Effector memory CD4-positive, alpha-beta T cell (primary cell): Measurements from ENCODE around the gene PPM1L.

Experiments
- DNase-seq, 3 donors: peaks; one replicate each; pipeline ENCODE4 v3.0.0-alpha.2; 2020
- H3K27ac ChIP-seq: 2 replicates; pipeline ENCODE4 v1.7.0; 2013; ENCODE audit warnings: mild to moderate bottlenecking, low read length, moderate library complexity; ENCODE audit not compliant: insufficient read depth, poor library complexity, severe bottlenecking
- H3K27me3 ChIP-seq: replicated peaks from 2 replicates; pipeline ENCODE4 v1.7.0; 2013; ENCODE audit warnings: mild to moderate bottlenecking, low read length; ENCODE audit not compliant: insufficient read depth, control insufficient read depth, poor library complexity, severe bottlenecking
- H3K36me3 ChIP-seq: 2 replicates; pipeline ENCODE4 v1.7.0; 2013; ENCODE audit warnings: mild to moderate bottlenecking, low read length, moderate library complexity; ENCODE audit not compliant: control insufficient read depth, insufficient read depth
- H3K4me1 ChIP-seq: 2 replicates; pipeline ENCODE4 v1.7.0; 2013; ENCODE audit warnings: low read length, mild to moderate bottlenecking; ENCODE audit not compliant: control insufficient read depth, insufficient read depth, poor library complexity, severe bottlenecking
- H3K4me3 ChIP-seq: 2 replicates; pipeline ENCODE4 v1.7.0; 2013; ENCODE audit warnings: low read length, low read depth, mild to moderate bottlenecking; ENCODE audit not compliant: insufficient read depth, poor library complexity, severe bottlenecking
- H3K9me3 ChIP-seq: 2 replicates; pipeline ENCODE4 v1.7.0; 2013; ENCODE audit warnings: mild to moderate bottlenecking, low read length, moderate library complexity; ENCODE audit not compliant: control insufficient read depth

PPM1L gene

GRCh38 chr3:160869825-160870224 lies 113.8 kb downstream of the PPM1L start:
- Histone ChIP-seq H3K4me3 (no peak overlapping the region), H3K27me3 (no peaks in the 10 kb centered on the region), H3K27ac (no peak overlapping the region), H3K4me1 (no peaks in the 10 kb centered on the region), H3K36me3 (no peaks in the 10 kb centered on the region), H3K9me3 (no peaks in the 10 kb centered on the region)
- DNase-seq = no peak

GRCh38 chr3:160870327-160870726 lies 114.3 kb downstream of the PPM1L start:
- Histone ChIP-seq H3K4me1 (no peaks in the 10 kb centered on the region), H3K27ac (no peak overlapping the region), H3K36me3 (no peaks in the 10 kb centered on the region), H3K27me3 (no peaks in the 10 kb centered on the region), H3K9me3 (no peaks in the 10 kb centered on the region), H3K4me3 (no peak overlapping the region)
- DNase-seq = no peak

GRCh38 chr3:160874736-160875135 lies 118.7 kb downstream of the PPM1L start:
- Histone ChIP-seq H3K4me3 (no peak overlapping the region), H3K36me3 (no peaks in the 10 kb centered on the region), H3K27me3 (no peaks in the 10 kb centered on the region), H3K4me1 (no peaks in the 10 kb centered on the region), H3K9me3 (no peaks in the 10 kb centered on the region), H3K27ac (no peak overlapping the region)
- no peak for DNase-seq

DNA sequence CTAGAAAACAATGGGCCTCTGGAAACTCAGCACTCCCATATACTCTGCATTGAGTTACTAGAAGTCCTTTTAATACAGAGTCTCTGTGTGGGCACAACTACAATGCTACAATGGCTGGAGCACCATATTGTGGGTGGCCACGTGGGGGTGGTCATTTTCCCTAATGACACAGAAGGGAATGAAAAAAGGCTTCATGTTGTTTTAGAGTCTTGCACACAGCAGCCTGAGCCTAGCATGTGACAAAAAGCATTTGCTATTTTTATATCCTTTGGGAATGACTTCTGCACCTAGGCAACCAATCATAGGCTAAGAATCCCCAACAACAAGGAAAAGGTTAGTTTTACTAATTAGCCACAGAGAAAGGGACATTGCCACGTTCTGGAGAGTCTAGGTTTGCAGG lies 120.6 kb downstream of the PPM1L start:
- H3K27ac ChIP-seq = no peak overlapping the region
- no peak for DNase-seq
- H3K4me3 ChIP-seq = no peak overlapping the region
- no peaks in the 10 kb centered on the region for H3K27me3 ChIP-seq
- no peaks in the 10 kb centered on the region for H3K9me3 ChIP-seq
- H3K4me1 ChIP-seq = no peaks in the 10 kb centered on the region
- no peaks in the 10 kb centered on the region for H3K36me3 ChIP-seq

DNA sequence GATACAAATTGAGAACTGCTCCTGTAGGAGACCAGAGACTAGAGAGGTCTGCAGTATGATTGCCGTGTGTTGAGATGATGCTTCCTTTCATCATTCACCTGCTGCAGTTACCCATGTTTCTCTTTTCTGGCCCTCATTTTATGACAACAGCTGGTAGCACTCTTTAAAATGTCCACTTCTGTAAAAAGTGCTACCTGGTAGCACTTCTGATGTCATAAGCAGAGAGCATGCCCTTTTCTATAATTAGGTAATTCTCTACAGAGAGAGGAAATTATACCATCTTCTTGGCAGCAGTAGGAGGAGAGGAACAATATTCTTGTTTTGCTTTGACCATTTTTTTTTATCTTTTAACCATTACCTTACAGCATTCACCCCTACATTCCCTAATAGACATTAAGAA lies 123.8 kb downstream of the PPM1L start:
- H3K9me3 ChIP-seq = no peaks in the 10 kb centered on the region
- no peak overlapping the region for H3K4me3 ChIP-seq
- no peaks in the 10 kb centered on the region for H3K4me1 ChIP-seq
- H3K36me3 ChIP-seq = no peaks in the 10 kb centered on the region
- DNase-seq = no peak
- H3K27ac ChIP-seq = no peak overlapping the region
- no peaks in the 10 kb centered on the region for H3K27me3 ChIP-seq

- no peak overlapping the region for H3K27ac ChIP-seq
- H3K27me3 ChIP-seq = no peaks in the 10 kb centered on the region
- H3K4me1 ChIP-seq = no peaks in the 10 kb centered on the region
- no peaks in the 10 kb centered on the region for H3K9me3 ChIP-seq
- no peaks in the 10 kb centered on the region for H3K36me3 ChIP-seq
- no peak overlapping the region for H3K4me3 ChIP-seq
- no peak for DNase-seq
Observed at GRCh38 chr3:160883373-160883772, 127.3 kb downstream of the PPM1L start.

GRCh38 chr3:160885791-160886286 lies 129.8 kb downstream of the PPM1L start:
- Histone ChIP-seq H3K4me1 (no peaks in the 10 kb centered on the region), H3K4me3 (no peak overlapping the region), H3K9me3 (no peaks in the 10 kb centered on the region), H3K27ac (no peak overlapping the region), H3K27me3 (no peaks in the 10 kb centered on the region), H3K36me3 (no peaks in the 10 kb centered on the region)
- DNase-seq = no peak

DNA sequence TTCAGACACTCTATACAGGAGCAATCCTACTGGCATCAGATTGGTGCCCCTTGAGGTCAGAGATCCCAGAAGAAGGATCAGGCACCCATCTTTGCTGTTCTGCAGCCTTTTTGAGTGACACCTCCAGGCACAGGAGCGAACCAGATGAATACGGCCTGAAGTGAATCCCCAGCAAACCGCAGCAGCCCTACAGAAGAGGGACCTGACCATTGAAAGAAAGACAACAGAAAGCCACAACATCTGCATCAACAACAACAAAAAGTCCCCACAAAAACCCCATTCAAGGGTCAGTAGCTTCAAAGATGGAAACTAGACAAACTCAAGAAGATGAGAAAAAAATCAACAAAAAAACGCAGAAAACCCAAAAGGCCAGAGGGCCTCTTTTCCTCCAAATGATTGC lies 130.4 kb downstream of the PPM1L start:
- no peaks in the 10 kb centered on the region for H3K27me3 ChIP-seq
- no peaks in the 10 kb centered on the region for H3K36me3 ChIP-seq
- no peak overlapping the region for H3K27ac ChIP-seq
- no peaks in the 10 kb centered on the region for H3K9me3 ChIP-seq
- H3K4me1 ChIP-seq = no peaks in the 10 kb centered on the region
- H3K4me3 ChIP-seq = no peak overlapping the region
- no peak for DNase-seq

DNA sequence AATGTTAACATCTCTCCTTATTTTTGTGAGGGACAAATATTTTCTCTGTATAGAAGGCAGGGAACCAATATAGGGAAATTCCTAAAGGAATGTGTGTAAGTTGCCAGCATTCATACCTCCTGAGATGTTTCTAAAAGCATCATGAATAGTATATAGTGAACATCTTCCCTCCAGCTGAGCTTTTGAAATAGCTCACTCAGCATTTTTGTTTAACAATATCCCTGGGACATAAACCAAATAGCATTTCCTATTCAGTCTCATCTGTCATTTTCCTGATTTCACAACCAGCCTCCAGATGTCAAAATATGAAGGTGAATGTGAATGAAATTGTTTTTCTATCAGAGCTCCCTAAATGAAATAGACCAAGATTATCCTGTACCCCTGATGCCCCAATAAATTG lies 137.2 kb downstream of the PPM1L start:
- H3K9me3 ChIP-seq = no peaks in the 10 kb centered on the region
- H3K27me3 ChIP-seq = no peaks in the 10 kb centered on the region
- no peak for DNase-seq
- no peak overlapping the region for H3K4me3 ChIP-seq
- no peaks in the 10 kb centered on the region for H3K36me3 ChIP-seq
- no peak overlapping the region for H3K27ac ChIP-seq
- no peaks in the 10 kb centered on the region for H3K4me1 ChIP-seq

DNA sequence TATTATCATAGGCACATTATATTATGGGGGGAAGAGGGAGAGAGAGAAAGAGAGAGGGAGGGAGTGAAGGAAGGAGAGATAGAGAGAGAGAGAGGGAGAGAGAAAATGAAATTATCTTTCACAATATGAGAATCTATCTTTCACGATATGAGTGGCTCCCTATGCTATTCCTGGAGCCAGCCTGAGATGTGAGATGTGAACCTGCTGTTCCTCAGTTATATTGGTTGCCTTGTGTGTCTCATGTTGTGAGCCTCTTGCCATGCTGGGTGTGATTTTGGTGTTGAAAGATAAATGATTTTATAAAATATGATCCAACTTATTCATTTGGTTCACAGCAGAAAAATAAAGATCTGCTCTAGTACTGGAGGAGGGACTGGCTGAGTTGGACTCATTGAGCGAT lies 148.7 kb downstream of the PPM1L start:
- Histone ChIP-seq H3K9me3 (peaks cover 5% of the 10 kb centered on the region), H3K27ac (no peak overlapping the region), H3K36me3 (no peaks in the 10 kb centered on the region), H3K4me3 (no peak overlapping the region), H3K27me3 (no peaks in the 10 kb centered on the region), H3K4me1 (no peaks in the 10 kb centered on the region)
- DNase-seq = no peak

DNA sequence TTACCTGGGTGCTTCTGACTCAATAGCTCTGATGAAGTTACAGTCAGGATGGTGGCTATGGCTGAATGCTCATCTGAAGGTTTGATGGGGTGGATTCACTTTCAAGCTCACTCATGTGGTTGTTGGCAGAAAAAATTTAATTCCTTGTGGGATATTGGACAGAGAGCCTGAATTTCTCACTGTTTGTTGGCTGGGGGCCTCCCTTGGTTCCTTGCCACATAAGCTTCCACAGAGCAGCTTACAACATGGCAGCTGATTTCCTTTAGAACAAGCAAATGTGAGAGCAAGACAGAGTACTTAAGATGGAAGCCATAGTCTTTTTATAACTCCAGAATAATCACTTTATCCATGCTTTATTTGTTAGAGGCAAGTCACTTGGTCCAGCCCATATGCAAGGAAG lies 150.6 kb downstream of the PPM1L start:
- H3K27me3 ChIP-seq = no peaks in the 10 kb centered on the region
- no peak overlapping the region for H3K27ac ChIP-seq
- no peaks in the 10 kb centered on the region for H3K36me3 ChIP-seq
- H3K4me3 ChIP-seq = no peak overlapping the region
- H3K9me3 ChIP-seq = peaks cover 5% of the 10 kb centered on the region
- no peak for DNase-seq
- H3K4me1 ChIP-seq = no peaks in the 10 kb centered on the region
